ENCODE results near the gene PKNOX2. TPM values are rescaled to one million over a fixed set of nuclear protein-coding genes. Genes with fewer than 3 reads are reported as not detected.

The PKNOX2 gene
- total and polyA plus RNA-seq, 2 donors = 4.7 to 6.5 TPM

GRCh38 chr11:125429807-125430678 lies 265.5 kb downstream of the PKNOX2 start:
- H3K36me3 ChIP-seq (ENCODE audit: insufficient read depth) = no peaks in the 10 kb centered on the region
- WGBS = 92% methylated on average over 18 of the region's 18 CpGs
- no peak overlapping the region for H3K4me3 ChIP-seq (ENCODE audit: low read depth, low read length)
- no peak overlapping the region for H3K27ac ChIP-seq (ENCODE audit: low read depth)
- no peaks in the 10 kb centered on the region for H3K4me1 ChIP-seq (ENCODE audit: insufficient read depth)
- DNase-seq (ENCODE audit: extremely low spot score) = no peak

DNA sequence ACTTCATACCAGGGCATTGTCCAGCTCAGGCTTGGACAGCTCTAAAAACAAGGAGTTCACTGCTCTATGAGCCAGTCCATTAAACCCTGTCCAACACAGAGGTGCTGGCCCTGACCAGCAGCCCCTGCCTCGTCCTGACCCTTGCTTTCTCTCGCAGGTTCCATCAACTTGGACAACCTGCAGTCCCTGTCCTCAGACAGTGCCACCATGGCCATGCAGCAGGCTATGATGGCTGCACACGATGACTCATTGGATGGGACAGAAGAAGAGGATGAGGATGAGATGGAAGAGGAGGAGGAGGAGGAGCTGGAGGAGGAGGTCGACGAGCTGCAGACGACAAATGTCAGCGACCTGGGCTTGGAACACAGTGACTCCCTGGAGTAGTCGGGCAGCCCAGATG lies 266.5 kb downstream of the PKNOX2 start:
- no peaks in the 10 kb centered on the region for H3K4me1 ChIP-seq (ENCODE audit: insufficient read depth)
- H3K4me3 ChIP-seq (ENCODE audit: low read depth, low read length) = no peak overlapping the region

GRCh38 chr11:125431481-125431880 lies 266.9 kb downstream of the PKNOX2 start:
- DNase-seq (ENCODE audit: extremely low spot score) = no peak
- H3K27ac ChIP-seq (ENCODE audit: low read depth) = no peak overlapping the region
- 82% methylated on average over 8 of the region's 8 CpGs for WGBS
- H3K4me3 ChIP-seq (ENCODE audit: low read depth, low read length) = no peak overlapping the region
- no peaks in the 10 kb centered on the region for H3K36me3 ChIP-seq (ENCODE audit: insufficient read depth)
- H3K4me1 ChIP-seq (ENCODE audit: insufficient read depth) = no peaks in the 10 kb centered on the region

More for the DNA sequence above, 266.5 kb downstream of the PKNOX2 start:
- H3K27ac ChIP-seq (ENCODE audit: low read depth) = no peak overlapping the region
- 73% methylated on average over 8 of the region's 8 CpGs for WGBS
- DNase-seq (ENCODE audit: extremely low spot score) = no peak
- H3K36me3 ChIP-seq (ENCODE audit: insufficient read depth) = no peaks in the 10 kb centered on the region

DNA sequence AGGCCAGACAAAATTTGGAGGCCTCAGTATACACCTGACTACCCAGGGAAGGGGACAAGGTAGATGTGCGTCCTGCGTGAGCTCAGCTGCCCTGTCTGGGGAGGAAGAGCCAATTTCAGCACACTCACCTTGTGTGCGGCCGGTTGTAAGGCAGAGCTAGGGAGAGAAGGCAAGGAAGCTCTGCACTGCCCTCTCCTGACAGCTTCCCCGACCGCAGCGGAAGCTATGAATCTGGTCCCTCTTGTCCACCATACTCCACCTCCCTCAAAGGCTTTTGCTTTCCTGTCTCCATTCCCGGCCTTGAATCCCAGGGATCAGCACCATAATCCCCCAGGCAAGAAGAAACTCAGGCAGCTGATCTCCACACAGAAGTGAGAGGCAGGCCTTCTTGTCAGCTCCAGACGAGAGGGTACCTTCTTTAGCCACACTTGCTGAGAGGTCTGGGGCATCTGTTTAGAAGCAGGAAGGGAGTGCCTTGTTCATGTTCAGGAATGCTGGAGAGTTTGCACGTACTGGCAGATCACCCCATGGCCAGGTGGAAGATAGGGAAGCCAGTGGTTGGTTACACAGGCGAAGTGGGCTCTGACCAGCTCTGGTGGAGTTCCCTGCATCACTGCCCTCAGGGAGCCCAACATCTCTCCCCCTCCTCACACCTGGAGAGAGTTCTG lies 269.0 kb downstream of the PKNOX2 start:
- Histone ChIP-seq H3K27ac (ENCODE audit: low read depth) (no peak overlapping the region), H3K4me1 (ENCODE audit: insufficient read depth) (no peaks in the 10 kb centered on the region), H3K36me3 (ENCODE audit: insufficient read depth) (no peaks in the 10 kb centered on the region), H3K4me3 (ENCODE audit: low read depth, low read length) (no peak overlapping the region)
- no peak for DNase-seq (ENCODE audit: extremely low spot score)
- WGBS = 24% methylated on average over 11 of the region's 11 CpGs

DNA sequence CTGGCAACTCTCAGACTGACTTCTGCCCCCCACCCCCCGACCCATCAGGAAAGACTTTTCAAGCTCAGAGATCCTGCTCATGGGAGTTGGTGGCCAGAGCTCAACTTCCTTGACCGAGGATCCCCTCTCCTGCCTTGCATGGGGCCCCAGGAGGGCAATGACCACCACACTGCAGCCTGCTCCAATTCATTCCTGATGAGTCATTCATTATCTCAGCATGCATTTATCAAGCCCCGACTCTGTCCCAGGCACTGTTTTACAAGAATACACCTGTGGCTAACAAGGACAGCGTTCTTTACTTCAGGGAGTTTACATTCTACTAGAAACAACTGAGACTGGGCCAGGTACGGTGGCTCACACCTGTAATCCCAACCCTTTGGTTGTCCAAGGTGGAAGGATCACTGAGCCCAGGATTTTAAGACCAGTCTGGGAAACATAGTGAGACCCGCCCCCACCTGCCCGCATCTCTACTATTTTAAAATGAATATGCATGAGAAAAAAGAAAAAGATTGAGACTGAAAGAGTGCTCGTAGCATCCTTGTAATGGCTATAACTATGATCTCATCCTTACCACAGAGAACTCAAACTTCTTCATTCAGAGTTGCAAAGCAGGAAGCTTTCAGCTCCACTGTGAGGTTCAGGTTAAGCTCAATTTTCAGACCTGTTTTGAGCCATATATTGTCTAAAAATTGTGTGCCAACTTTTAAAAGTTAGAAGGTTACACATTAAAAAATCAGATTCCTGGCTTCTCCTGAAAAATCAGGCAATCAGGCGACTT lies 271.1 kb downstream of the PKNOX2 start:
- WGBS = 75% methylated on average over 9 of the region's 9 CpGs
- Histone ChIP-seq H3K27ac (ENCODE audit: low read depth) (no peak overlapping the region), H3K4me3 (ENCODE audit: low read depth, low read length) (no peak overlapping the region), H3K36me3 (ENCODE audit: insufficient read depth) (no peaks in the 10 kb centered on the region), H3K4me1 (ENCODE audit: insufficient read depth) (no peaks in the 10 kb centered on the region)
- DNase-seq (ENCODE audit: extremely low spot score) = no peak

DNA sequence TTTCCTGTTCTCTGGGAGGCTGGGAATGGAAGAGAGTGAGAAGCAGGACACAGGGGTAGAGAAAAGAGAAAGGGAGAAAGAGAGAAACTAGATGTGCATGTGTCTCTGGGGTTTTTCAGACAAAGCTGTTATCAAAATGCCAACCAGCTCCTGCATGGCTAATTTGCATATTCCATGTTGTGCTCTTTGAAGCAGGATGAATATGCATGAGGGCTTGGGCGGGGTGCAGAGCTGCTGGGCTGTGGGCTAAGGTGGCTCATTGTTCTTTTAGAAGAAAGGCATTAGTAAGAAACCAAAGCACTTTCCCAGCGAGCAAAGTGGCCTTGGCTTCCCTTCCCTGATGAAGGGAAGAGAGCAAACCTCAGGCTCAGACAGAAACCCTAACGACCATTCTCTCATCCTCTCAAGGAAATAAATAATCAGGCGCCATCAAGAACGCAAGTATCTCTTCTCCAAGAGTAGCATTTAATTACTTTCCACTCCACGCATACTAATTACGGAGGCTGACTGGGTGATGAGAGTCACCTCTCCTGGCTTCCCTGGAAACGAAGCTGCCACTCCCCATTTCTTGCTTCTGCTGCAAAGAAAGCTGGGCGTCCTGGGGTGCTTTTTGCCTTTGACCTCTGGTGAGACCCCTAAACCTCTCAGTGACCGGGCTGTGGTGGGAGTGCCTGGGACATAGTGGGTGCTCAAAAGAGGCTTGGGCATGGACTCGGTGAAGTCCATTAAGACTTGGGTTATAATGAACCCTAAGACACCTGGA lies 277.3 kb downstream of the PKNOX2 start:
- H3K4me3 ChIP-seq (ENCODE audit: low read depth, low read length) = no peak overlapping the region
- no peak overlapping the region for H3K27ac ChIP-seq (ENCODE audit: low read depth)
- no peaks in the 10 kb centered on the region for H3K36me3 ChIP-seq (ENCODE audit: insufficient read depth)
- 71% methylated on average over 11 of the region's 11 CpGs for WGBS
- no peak for DNase-seq (ENCODE audit: extremely low spot score)
- no peaks in the 10 kb centered on the region for H3K4me1 ChIP-seq (ENCODE audit: insufficient read depth)

GRCh38 chr11:125442946-125443345 lies 278.4 kb downstream of the PKNOX2 start:
- H3K36me3 ChIP-seq (ENCODE audit: insufficient read depth) = no peaks in the 10 kb centered on the region
- H3K4me3 ChIP-seq (ENCODE audit: low read depth, low read length) = no peak overlapping the region
- DNase-seq (ENCODE audit: extremely low spot score) = no peak
- 93% methylated on average over 6 of the region's 6 CpGs for WGBS
- H3K27ac ChIP-seq (ENCODE audit: low read depth) = no peak overlapping the region
- H3K4me1 ChIP-seq (ENCODE audit: insufficient read depth) = no peaks in the 10 kb centered on the region

DNA sequence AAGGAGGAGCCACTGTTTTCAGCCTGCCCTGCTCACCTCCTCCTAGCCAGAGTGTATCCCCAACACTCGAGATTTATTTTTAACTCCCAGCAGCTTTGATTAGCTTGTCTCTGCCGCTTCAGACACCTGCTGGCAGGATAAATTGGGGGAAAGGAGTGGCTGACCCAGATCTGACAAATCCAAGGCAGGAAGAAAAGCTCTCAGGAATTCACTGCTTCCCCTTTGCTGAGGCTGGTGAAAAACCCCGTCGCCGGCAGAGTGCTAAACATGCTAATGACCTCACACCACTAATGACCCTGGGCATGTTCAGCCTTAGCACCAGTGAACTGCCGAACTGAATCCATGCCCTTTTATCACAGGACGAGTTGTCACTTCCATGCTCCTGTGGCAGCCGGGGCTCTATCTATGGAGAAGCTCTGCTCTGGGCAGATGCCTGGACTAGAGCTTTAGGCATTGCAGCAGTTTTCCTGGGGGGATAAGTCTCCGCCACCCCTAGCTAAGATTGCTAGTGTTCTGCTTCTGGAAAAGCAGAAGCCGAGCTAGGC lies 279.3 kb downstream of the PKNOX2 start:
- 57% methylated on average over 10 of the region's 10 CpGs for WGBS

DNA sequence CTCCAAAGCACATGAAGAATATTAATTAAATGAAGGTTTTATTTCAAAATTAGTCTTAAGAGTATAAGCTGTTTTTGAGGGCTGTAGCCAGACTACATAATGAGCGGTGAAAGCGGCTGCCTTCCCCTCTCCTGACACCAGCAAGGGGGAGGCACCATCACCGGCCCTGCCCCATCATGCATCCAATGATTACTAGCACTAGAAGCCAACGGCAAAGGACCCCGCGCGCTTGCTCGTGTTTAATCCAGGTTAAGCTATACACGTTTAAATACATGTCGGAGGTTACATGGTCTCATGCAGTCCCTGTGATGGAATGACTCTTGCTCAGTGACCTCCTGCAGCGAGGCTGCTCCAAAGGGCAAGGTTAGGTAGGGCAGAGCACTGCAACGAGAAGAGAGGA lies 281.2 kb downstream of the PKNOX2 start:
- DNase-seq (ENCODE audit: extremely low spot score) = no peak
- 87% methylated on average over 12 of the region's 12 CpGs for WGBS
- no peaks in the 10 kb centered on the region for H3K4me1 ChIP-seq (ENCODE audit: insufficient read depth)
- no peak overlapping the region for H3K4me3 ChIP-seq (ENCODE audit: low read depth, low read length)
- H3K36me3 ChIP-seq (ENCODE audit: insufficient read depth) = no peaks in the 10 kb centered on the region
- H3K27ac ChIP-seq (ENCODE audit: low read depth) = no peak overlapping the region

More for the DNA sequence above, 279.3 kb downstream of the PKNOX2 start:
- Histone ChIP-seq H3K27ac (ENCODE audit: low read depth) (no peak overlapping the region), H3K36me3 (ENCODE audit: insufficient read depth) (no peaks in the 10 kb centered on the region), H3K4me1 (ENCODE audit: insufficient read depth) (no peaks in the 10 kb centered on the region), H3K4me3 (ENCODE audit: low read depth, low read length) (no peak overlapping the region)
- no peak for DNase-seq (ENCODE audit: extremely low spot score)

DNA sequence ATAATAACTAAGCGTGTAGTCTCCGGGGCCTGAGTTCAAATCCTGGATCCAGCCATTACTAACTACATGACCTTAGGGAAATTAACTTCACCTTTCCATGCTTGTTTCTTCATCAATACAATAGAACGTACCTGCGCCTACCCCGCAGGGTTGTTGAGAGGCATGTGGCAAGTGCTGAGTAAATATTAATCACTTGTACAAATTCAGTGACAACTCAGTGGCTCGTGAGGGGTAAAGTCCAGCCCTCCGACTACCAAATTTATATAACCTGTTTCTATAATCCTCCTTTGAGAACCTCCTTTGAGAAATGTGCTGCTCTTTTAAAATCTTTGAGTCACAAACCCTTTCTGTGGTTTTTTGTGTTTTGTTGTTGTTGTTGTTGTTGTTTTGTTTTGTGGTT lies 281.7 kb downstream of the PKNOX2 start:
- Histone ChIP-seq H3K27ac (ENCODE audit: low read depth) (no peak overlapping the region), H3K4me1 (ENCODE audit: insufficient read depth) (no peaks in the 10 kb centered on the region), H3K36me3 (ENCODE audit: insufficient read depth) (no peaks in the 10 kb centered on the region), H3K4me3 (ENCODE audit: low read depth, low read length) (no peak overlapping the region)
- no peak for DNase-seq (ENCODE audit: extremely low spot score)
- WGBS = 94% methylated on average over 7 of the region's 7 CpGs

- no peak for DNase-seq (ENCODE audit: extremely low spot score)
- Histone ChIP-seq H3K4me1 (ENCODE audit: insufficient read depth) (no peaks in the 10 kb centered on the region), H3K36me3 (ENCODE audit: insufficient read depth) (no peaks in the 10 kb centered on the region), H3K27ac (ENCODE audit: low read depth) (no peak overlapping the region), H3K4me3 (ENCODE audit: low read depth, low read length) (no peak overlapping the region)
- WGBS = 91% methylated on average over 6 of the region's 6 CpGs
Observed at GRCh38 chr11:125447721-125448120, 283.2 kb downstream of the PKNOX2 start.

- H3K36me3 ChIP-seq (ENCODE audit: insufficient read depth) = no peaks in the 10 kb centered on the region
- no peaks in the 10 kb centered on the region for H3K4me1 ChIP-seq (ENCODE audit: insufficient read depth)
- WGBS = 85% methylated on average over 3 of the region's 3 CpGs
- H3K27ac ChIP-seq (ENCODE audit: low read depth) = no peak overlapping the region
- H3K4me3 ChIP-seq (ENCODE audit: low read depth, low read length) = no peak overlapping the region
- no peak for DNase-seq (ENCODE audit: extremely low spot score)
Observed at GRCh38 chr11:125448136-125448535, 283.6 kb downstream of the PKNOX2 start.

- H3K36me3 ChIP-seq (ENCODE audit: insufficient read depth) = no peaks in the 10 kb centered on the region
- H3K27ac ChIP-seq (ENCODE audit: low read depth) = no peak overlapping the region
- DNase-seq (ENCODE audit: extremely low spot score) = no peak
- 62% methylated on average over 2 of the region's 2 CpGs for WGBS
- no peaks in the 10 kb centered on the region for H3K4me1 ChIP-seq (ENCODE audit: insufficient read depth)
- H3K4me3 ChIP-seq (ENCODE audit: low read depth, low read length) = no peak overlapping the region
Observed at GRCh38 chr11:125449565-125449964, 285.0 kb downstream of the PKNOX2 start.
